A549 (cell line): ENCODE measurements around the gene PALS1.

Experiments
- CTCF ChIP-seq: fragments of >200 bp; sonication (Bioruptor Twin); formaldehyde crosslinking; IDR thresholded peaks from 3 replicates; pipeline ENCODE4 v1.5.1; 2016
- MYC ChIP-seq: IDR thresholded peaks from 2 replicates; pipeline ENCODE4 v1.6.1; 2012; ENCODE audit warnings: mild to moderate bottlenecking, inconsistent platforms, low read length, improper control_type of control experiment, borderline replicate concordance
- TF ChIP-seq, protein P1 (sequence below): fragments of 150-350 bp; IDR thresholded peaks from 2 replicates; pipeline ENCODE4 v1.6.1; 2014; ENCODE audit warnings: low read depth, mild to moderate bottlenecking, low read length

- TF ChIP-seq CTCF = no peak
- TF ChIP-seq, protein P1, sequence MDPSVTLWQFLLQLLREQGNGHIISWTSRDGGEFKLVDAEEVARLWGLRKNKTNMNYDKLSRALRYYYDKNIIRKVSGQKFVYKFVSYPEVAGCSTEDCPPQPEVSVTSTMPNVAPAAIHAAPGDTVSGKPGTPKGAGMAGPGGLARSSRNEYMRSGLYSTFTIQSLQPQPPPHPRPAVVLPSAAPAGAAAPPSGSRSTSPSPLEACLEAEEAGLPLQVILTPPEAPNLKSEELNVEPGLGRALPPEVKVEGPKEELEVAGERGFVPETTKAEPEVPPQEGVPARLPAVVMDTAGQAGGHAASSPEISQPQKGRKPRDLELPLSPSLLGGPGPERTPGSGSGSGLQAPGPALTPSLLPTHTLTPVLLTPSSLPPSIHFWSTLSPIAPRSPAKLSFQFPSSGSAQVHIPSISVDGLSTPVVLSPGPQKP = no peak
- TF ChIP-seq MYC = no peak
Measured at GRCh38 chr14:67265131-67265530, 23.9 kb downstream of the PALS1 start.
